Measurements from ENCODE around the gene TSC2. TPM values are rescaled to one million over a fixed set of nuclear protein-coding genes. Genes with fewer than 3 reads are reported as not detected.

Gene TSC2
- total and polyA plus RNA-seq, 2 of the 13 experiments (the other 11 are each of a cell fraction or from before 2014, with no cell fraction given), result 19.6 to 40.4 TPM

GRCh38 chr16:2027024-2028010 is 20.5 kb upstream of the TSC2 start (continued):
- TF ChIP-seq ZFX (CRISPR knock-in tag; IDR thresholded peaks at IDR 0.05; ENCODE audit: low read depth) (0 out of 2 replicates have a peak, but pooled peaks have one; percentile 6), ZNF616 (CRISPR knock-in tag; IDR thresholded peaks at IDR 0.05; ENCODE audit: low read depth) (0 out of 2 replicates have a peak, but pooled peaks have one; percentile 57), ZNF839 (CRISPR knock-in tag; IDR thresholded peaks at IDR 0.05; ENCODE audit: borderline replicate concordance) (no peak), ZNF501 (CRISPR knock-in tag; IDR thresholded peaks at IDR 0.05) (peak; percentile 56; the same call in 1 of the 2 replicates), HOXA3 (CRISPR knock-in tag; IDR thresholded peaks at IDR 0.05) (peak; percentile 44; the same call in 1 of the 2 replicates), STAT6 (CRISPR knock-in tag; IDR thresholded peaks at IDR 0.05; ENCODE audit: borderline replicate concordance) (no peak), THAP9 (CRISPR knock-in tag; IDR thresholded peaks at IDR 0.05; ENCODE audit: borderline replicate concordance) (peak; percentile 24; the same call in 1 of the 2 replicates), MXD4 (CRISPR knock-in tag; IDR thresholded peaks at IDR 0.05) (peak; percentile 37; the same call in 1 of the 2 replicates), BHLHE40 (IDR thresholded peaks at IDR 0.05; ENCODE audit: low read length) (peak; percentile 30; the same call in 1 of the 2 replicates), GATAD2A (CRISPR knock-in tag; IDR thresholded peaks at IDR 0.05) (peak; percentile 49), ZMYM3 (CRISPR knock-in tag; IDR thresholded peaks at IDR 0.05) (peak; percentile 31; the same call in 1 of the 2 replicates), THRA (CRISPR knock-in tag; IDR thresholded peaks at IDR 0.05; ENCODE audit: borderline replicate concordance) (peak; percentile 17; the same call in 1 of the 2 replicates), ZNF710 (CRISPR knock-in tag; IDR thresholded peaks at IDR 0.05; ENCODE audit: borderline replicate concordance) (0 out of 2 replicates have a peak, but pooled peaks have one; percentile 15), SNAI1 (CRISPR knock-in tag; IDR thresholded peaks at IDR 0.05; ENCODE audit: borderline replicate concordance) (no peak), ZNF121 (CRISPR knock-in tag; IDR thresholded peaks at IDR 0.05) (peak; percentile 60), ZFP90 (CRISPR knock-in tag; IDR thresholded peaks at IDR 0.05; ENCODE audit: borderline replicate concordance) (peak; percentile 99)
